CD4-positive, alpha-beta T cell (primary cell): ENCODE results near the gene TPR. TPM values are rescaled to one million over a fixed set of nuclear protein-coding genes. Genes with fewer than 3 reads are reported as not detected.

ENCODE experiments used
- ATAC-seq: fragments of 200-7000 bp; cut with Tn5 transposase; one replicate; pipeline ENCODE4 v1.10.0; 2022; ENCODE audit warnings: mild to moderate bottlenecking; ENCODE audit not compliant: poor library complexity
- CTCF ChIA-PET: fragments of 350-600 bp; sonication (Branson Sonifier 250); formaldehyde crosslinking; loops from one replicate; lab custom pipeline; 2021; ENCODE audit warnings: antibody characterized with exemption, inconsistent platforms; lab: Charles Lee
- POLR2A ChIA-PET: fragments of 350-600 bp; sonication (Branson Sonifier 250); formaldehyde crosslinking; loops from one replicate; lab custom pipeline; 2021; ENCODE audit warnings: antibody characterized with exemption, inconsistent platforms; lab: Charles Lee
- DNase-seq, 14 experiments: peaks; one replicate each; pipeline ENCODE4 v3.0.0-alpha.2; 2013 to 2020; ENCODE audit warnings: mixed read lengths in 2 of 14
- H3K27ac ChIP-seq, 2 donors: one replicate each; pipeline versions ENCODE4 v1.5.1 to v1.7.0; 2013; ENCODE audit warnings: low read length in 2 of 2, low read depth in 1 of 2, mild to moderate bottlenecking in 1 of 2
- H3K27me3 ChIP-seq, 2 experiments: 1 replicate in 1 of 2; 2 replicates in 1 of 2; pipeline versions ENCODE4 v1.6.1 to v1.7.0; 2013; ENCODE audit warnings: low read length in 2 of 2, control low read depth in 1 of 2, mild to moderate bottlenecking in 1 of 2, moderate library complexity in 1 of 2; ENCODE audit not compliant: insufficient read depth in 2 of 2, control insufficient read depth in 1 of 2
- H3K36me3 ChIP-seq: one replicate; pipeline ENCODE4 v1.6.1; 2013; ENCODE audit warnings: low read length, control low read depth; ENCODE audit not compliant: insufficient read depth
- H3K4me1 ChIP-seq: one replicate; pipeline ENCODE4 v1.6.1; 2013; ENCODE audit warnings: low read length, control low read depth; ENCODE audit not compliant: insufficient read depth
- H3K4me3 ChIP-seq: one replicate; pipeline ENCODE4 v1.5.1; 2013; ENCODE audit warnings: mild to moderate bottlenecking, low read length, moderate library complexity
- H3K9me3 ChIP-seq, 2 experiments: 1 replicate in 1 of 2; 2 replicates in 1 of 2; pipeline versions ENCODE4 v1.6.1 to v1.7.0; 2013; ENCODE audit warnings: low read length in 2 of 2, mild to moderate bottlenecking in 2 of 2, control low read depth in 1 of 2, moderate library complexity in 1 of 2; ENCODE audit not compliant: control insufficient read depth in 1 of 2, insufficient read depth in 1 of 2
- H3K27ac Mint-ChIP-seq: one replicate; pipeline ENCODE4 v1.8.0; 2020; ENCODE audit warnings: mixed read lengths
- H3K27me3 Mint-ChIP-seq: one replicate; pipeline ENCODE4 v1.8.0; 2021; ENCODE audit warnings: mixed read lengths
- H3K36me3 Mint-ChIP-seq: one replicate; pipeline ENCODE4 v1.8.0; 2021; ENCODE audit warnings: low read depth, mixed read lengths
- H3K4me1 Mint-ChIP-seq: one replicate; pipeline ENCODE4 v1.8.0; 2021; ENCODE audit warnings: low read depth, mixed read lengths
- H3K4me3 Mint-ChIP-seq: one replicate; pipeline ENCODE4 v1.8.0; 2020; ENCODE audit warnings: mild to moderate bottlenecking, mixed read lengths
- H3K9me3 Mint-ChIP-seq: one replicate; pipeline ENCODE4 v1.8.0; 2020; ENCODE audit warnings: mixed read lengths
- intact Hi-C, 2 experiments: fragments of 100-400 bp; cut with DNase I in 1 of 2; cut with micrococcal nuclease in 1 of 2; formaldehyde crosslinking; loops; one replicate each; pipeline versions ENCODE4 v1.15.1 to v1.9.0; 2023 to 2025; cut with DNase I, micrococcal nuclease
- total RNA-seq, 174 experiments: library from RNA in 2 of 174; stranded (reverse) in 2 of 174; gene quantifications; one replicate each; pipeline ENCODE4 v1.2.3 and lab custom pipeline; 2021 to 2026
- TF ChIP-seq, protein P1 (sequence below): fragments of 200-600 bp; IDR thresholded peaks from one replicate; pipeline ENCODE4 v1.8.0; 2022; ENCODE audit warnings: antibody characterized with exemption, mild to moderate bottlenecking

TPR gene
- total RNA-seq, 2 experiments from 2014 or later: 82.3 to 91.3 TPM

DNA sequence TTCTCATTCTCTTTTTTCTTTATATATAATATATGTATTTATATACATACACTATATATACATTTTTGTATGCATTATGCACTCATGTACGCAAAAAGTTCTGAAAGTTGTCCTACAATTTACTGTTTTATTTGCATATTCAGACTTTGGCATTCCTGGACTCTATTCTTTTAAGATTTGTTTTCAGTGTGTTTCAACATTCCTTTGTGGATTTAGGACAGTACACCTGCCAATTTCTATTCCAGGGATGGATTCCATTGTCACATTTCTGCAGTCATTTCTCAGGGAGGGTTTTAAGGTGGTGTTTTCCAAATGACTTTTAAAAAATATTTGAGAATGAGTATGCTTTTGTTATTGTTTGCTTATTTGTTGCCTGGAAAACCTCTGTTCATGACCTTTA is 76.2 kb downstream of the TPR start:
- no peak overlapping the region for H3K27ac Mint-ChIP-seq
- Histone ChIP-seq H3K4me1 (peaks cover 16% of the 10 kb centered on the region), H3K36me3 (no peaks in the 10 kb centered on the region), H3K4me3 (no peak overlapping the region), H3K27me3 (no peaks in the 10 kb centered on the region), H3K9me3 (no peaks in the 10 kb centered on the region), H3K27ac (no peak overlapping the region)
- intact Hi-C loops: loop anchor here in 1 of 2 experiments (2.0 kb wide), 1 partner anchor 18 kb away; no protein-coding TSS in a partner anchor
- ATAC-seq (no peak), DNase-seq (no peak)
- peaks cover 45% of the 10 kb centered on the region for H3K4me1 Mint-ChIP-seq
- H3K4me3 Mint-ChIP-seq: no peak overlapping the region
- no peaks in the 10 kb centered on the region for H3K36me3 Mint-ChIP-seq
- no peaks in the 10 kb centered on the region for H3K27me3 Mint-ChIP-seq
- TF ChIP-seq, protein P1, sequence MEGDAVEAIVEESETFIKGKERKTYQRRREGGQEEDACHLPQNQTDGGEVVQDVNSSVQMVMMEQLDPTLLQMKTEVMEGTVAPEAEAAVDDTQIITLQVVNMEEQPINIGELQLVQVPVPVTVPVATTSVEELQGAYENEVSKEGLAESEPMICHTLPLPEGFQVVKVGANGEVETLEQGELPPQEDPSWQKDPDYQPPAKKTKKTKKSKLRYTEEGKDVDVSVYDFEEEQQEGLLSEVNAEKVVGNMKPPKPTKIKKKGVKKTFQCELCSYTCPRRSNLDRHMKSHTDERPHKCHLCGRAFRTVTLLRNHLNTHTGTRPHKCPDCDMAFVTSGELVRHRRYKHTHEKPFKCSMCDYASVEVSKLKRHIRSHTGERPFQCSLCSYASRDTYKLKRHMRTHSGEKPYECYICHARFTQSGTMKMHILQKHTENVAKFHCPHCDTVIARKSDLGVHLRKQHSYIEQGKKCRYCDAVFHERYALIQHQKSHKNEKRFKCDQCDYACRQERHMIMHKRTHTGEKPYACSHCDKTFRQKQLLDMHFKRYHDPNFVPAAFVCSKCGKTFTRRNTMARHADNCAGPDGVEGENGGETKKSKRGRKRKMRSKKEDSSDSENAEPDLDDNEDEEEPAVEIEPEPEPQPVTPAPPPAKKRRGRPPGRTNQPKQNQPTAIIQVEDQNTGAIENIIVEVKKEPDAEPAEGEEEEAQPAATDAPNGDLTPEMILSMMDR: no peak
- CTCF ChIA-PET: no interaction called here
- H3K9me3 Mint-ChIP-seq: no peaks in the 10 kb centered on the region
- POLR2A ChIA-PET: interaction anchor here (2.4 kb wide), 1 partner anchor 9 kb away, joined by 6 read pairs; no protein-coding TSS in a partner anchor

DNA sequence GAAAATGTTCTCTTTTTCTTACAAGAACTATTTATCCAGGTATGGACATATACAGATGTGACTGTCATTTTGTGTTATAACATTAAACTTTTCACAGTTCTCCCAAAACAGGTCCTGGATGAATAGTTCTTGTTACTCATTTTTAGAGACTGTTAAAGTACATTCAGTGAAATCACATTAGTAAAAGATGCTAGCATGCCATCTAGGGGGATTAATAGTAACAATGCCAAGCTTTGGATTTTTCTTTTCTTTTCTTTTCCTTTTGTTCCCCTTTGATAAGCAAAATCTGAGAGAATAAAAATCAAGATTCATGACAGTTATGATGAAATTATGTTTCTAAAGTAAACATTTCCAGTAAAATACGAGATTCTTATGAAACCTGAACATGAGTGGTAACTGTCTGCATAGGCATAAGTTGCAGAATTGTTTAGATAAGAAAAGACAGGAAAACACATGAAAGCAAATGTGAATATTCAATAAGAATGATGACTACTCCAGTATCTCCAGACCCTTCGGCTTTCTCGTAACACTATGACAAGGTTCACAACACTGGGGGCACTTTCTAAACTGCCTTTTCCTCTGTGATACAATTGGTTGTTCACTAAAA is 77.5 kb downstream of the TPR start:
- no peak for DNase-seq
- peaks cover 14% of the 10 kb centered on the region for H3K4me1 ChIP-seq
- Mint-ChIP-seq H3K27me3 (no peaks in the 10 kb centered on the region), H3K27ac (peak overlapping the region; percentile 45), H3K4me1 (peaks cover 44% of the 10 kb centered on the region), H3K9me3 (no peaks in the 10 kb centered on the region), H3K36me3 (no peaks in the 10 kb centered on the region), H3K4me3 (no peak overlapping the region)
- H3K27me3 ChIP-seq: no peaks in the 10 kb centered on the region
- no peaks in the 10 kb centered on the region for H3K36me3 ChIP-seq
- H3K27ac ChIP-seq: no peak overlapping the region
- intact Hi-C loops: loop anchor here in 1 of 2 experiments (2.0 kb wide), 1 partner anchor 17 kb away; no protein-coding TSS in a partner anchor
- ChIA-PET CTCF (interaction anchor here (1.0 to 3.2 kb wide), 2 partner anchors 7 to 28 kb away, joined by 3 to 10 read pairs; no protein-coding TSS in a partner anchor), POLR2A (interaction anchor here (1.4 to 2.4 kb wide), 2 partner anchors 8 to 78 kb away, joined by 3 to 6 read pairs; partner anchors contain the start of genes ODR4 and TPR)
- ATAC-seq: no peak
- no peak overlapping the region for H3K4me3 ChIP-seq
- no peaks in the 10 kb centered on the region for H3K9me3 ChIP-seq
- TF ChIP-seq, protein P1: no peak

DNA sequence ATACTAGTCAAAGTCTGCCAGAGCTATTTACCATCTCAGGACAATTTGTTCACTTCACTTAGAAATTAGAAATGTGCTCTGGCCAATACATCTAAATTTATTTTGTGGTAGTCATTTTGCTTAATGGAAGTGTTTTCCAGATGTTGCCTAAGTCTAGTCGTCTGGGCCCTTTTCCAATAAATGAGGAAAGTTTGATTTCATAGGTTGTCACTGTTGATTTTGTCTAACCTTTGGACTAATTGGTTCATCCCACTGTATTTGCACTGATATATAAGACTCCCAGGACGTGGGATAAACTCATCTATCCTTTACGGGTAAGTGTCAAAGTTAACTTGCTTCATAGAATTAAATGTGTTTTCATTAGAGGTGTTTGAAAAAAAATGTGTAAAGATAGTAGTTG is 79.1 kb downstream of the TPR start, which contains the start of gene PRG4:
PRG4 (plus strand) TSS at position 300 of the 400 bp plus-strand sequence.
- TF ChIP-seq, protein P1: no peak
- ChIA-PET CTCF (interaction anchor here (3.2 kb wide), 1 partner anchor 9 kb away, joined by 10 read pairs; no protein-coding TSS in a partner anchor), POLR2A (interaction anchor here (1.4 to 1.9 kb wide), 2 partner anchors 8 to 79 kb away, joined by 3 to 9 read pairs; partner anchors contain the start of genes ODR4 and TPR)
- Histone ChIP-seq H3K4me3 (no peak within 1 kb of the TSS), H3K4me1 (peaks cover 7% of the 10 kb centered on the region), H3K27me3 (no peaks in the 10 kb centered on the region), H3K27ac (no peak within 1 kb of the TSS), H3K9me3 (no peaks in the 10 kb centered on the region), H3K36me3 (no peaks in the 10 kb centered on the region)
- H3K4me1 Mint-ChIP-seq: peaks cover 31% of the 10 kb centered on the region
- no peaks in the 10 kb centered on the region for H3K27me3 Mint-ChIP-seq
- H3K27ac Mint-ChIP-seq: no peak within 1 kb of the TSS
- no peak for DNase-seq
- no peak within 1 kb of the TSS for H3K4me3 Mint-ChIP-seq
- intact Hi-C loops: no loop called here
- ATAC-seq: no peak
- no peaks in the 10 kb centered on the region for H3K9me3 Mint-ChIP-seq
- H3K36me3 Mint-ChIP-seq: no peaks in the 10 kb centered on the region
